HCT116 (cell line): ENCODE measurements around the gene CDKN2A. TPM values are rescaled to one million over a fixed set of nuclear protein-coding genes. Genes with fewer than 3 reads are reported as not detected.

Experiments
- ATAC-seq: fragments of 200-7000 bp; cut with Tn5 transposase; 2 replicates; pipeline ENCODE4 v1.9.1; 2020; ENCODE audit warnings: mild to moderate bottlenecking, moderate library complexity
- BruUV-seq: library from RNA; stranded (reverse); fragments of 400-500 nt; replicated peaks from 2 replicates; lab custom pipeline; 2021; lab: Mats Ljungman, UMichigan
- CTCF ChIA-PET: fragments of 300-600 bp; sonication (Branson Sonifier 250); formaldehyde crosslinking; loops from one replicate; lab custom pipeline; 2021; ENCODE audit warnings: antibody characterized with exemption; lab: Charles Lee
- POLR2A ChIA-PET: fragments of 300-600, 350-600 bp; sonication (Branson Sonifier 250); formaldehyde crosslinking; loops from one replicate; lab custom pipeline; 2021; ENCODE audit warnings: antibody characterized with exemption; lab: Charles Lee
- RAD21 ChIA-PET, 2 experiments: fragments of 300-600 bp; sonication (Branson Sonifier 250); formaldehyde crosslinking; loops; one replicate each; lab custom pipeline; 2023; ENCODE audit warnings: low total read pairs in 2 of 2; ENCODE audit not compliant: uncharacterized antibody in 2 of 2, unreplicated experiment in 2 of 2, low non-redundant PET in 1 of 2; lab: Charles Lee
- DNase-seq: peaks from one replicate; pipeline ENCODE4 v3.0.0-alpha.2; 2010; ENCODE audit warnings: low read depth, low spot score
- H2AFZ ChIP-seq: fragments of 200-600 bp; shearing (Covaris generic), sonication (generic); 2 replicates; pipeline ENCODE4 v1.6.1; 2017; ENCODE audit warnings: low read depth, mixed run types, mixed read lengths, antibody characterized with exemption, low read length; ENCODE audit not compliant: poor library complexity, severe bottlenecking
- H3K27ac ChIP-seq: 2 replicates; pipeline ENCODE4 v1.5.1; 2012; ENCODE audit warnings: low read depth, low read length
- H3K27me3 ChIP-seq: fragments of 200-600 bp; sonication (generic); 2 replicates; pipeline ENCODE4 v1.6.1; 2016; ENCODE audit warnings: mixed run types, low read length, mixed read lengths; ENCODE audit not compliant: insufficient read depth
- H3K36me3 ChIP-seq, 2 experiments: fragments of 200-500 bp in 1 of 2; fragments of 200-600 bp in 1 of 2; sonication (Bioruptor generic) in 1 of 2; sonication (generic) in 1 of 2; 2 replicates each; pipeline versions ENCODE4 v1.5.1 to v1.6.1; 2014 to 2016; ENCODE audit warnings: low read length in 2 of 2, inconsistent platforms in 1 of 2, mixed read lengths in 1 of 2, mixed run types in 1 of 2; ENCODE audit not compliant: insufficient read depth in 2 of 2, control insufficient read depth in 1 of 2
- H3K4me1 ChIP-seq, 2 experiments: fragments of 200-600 bp in 1 of 2; sonication (generic) in 1 of 2; 2 replicates each; pipeline versions ENCODE4 v1.5.1 to v1.6.1; 2012 to 2017; ENCODE audit warnings: low read length in 2 of 2, inconsistent platforms in 1 of 2, mild to moderate bottlenecking in 1 of 2, mixed read lengths in 1 of 2, mixed run types in 1 of 2, moderate library complexity in 1 of 2; ENCODE audit not compliant: insufficient read depth in 2 of 2, control insufficient read depth in 1 of 2
- H3K4me2 ChIP-seq: fragments of 200-600 bp; sonication (generic); 2 replicates; pipeline ENCODE4 v1.6.1; 2017; ENCODE audit warnings: mixed run types, low read length, mixed read lengths
- H3K4me3 ChIP-seq, 2 experiments: fragments of 200-600 bp in 1 of 2; sonication (generic) in 1 of 2; replicated peaks in 1 of 2; 2 replicates each; pipeline ENCODE4 v1.5.1; 2011 to 2016; ENCODE audit warnings: low read length in 2 of 2, control low read depth in 1 of 2, low read depth in 1 of 2, mild to moderate bottlenecking in 1 of 2, mixed read lengths in 1 of 2, mixed run types in 1 of 2
- H3K79me2 ChIP-seq: fragments of 200-600 bp; sonication (generic); 2 replicates; pipeline ENCODE4 v1.6.1; 2017; ENCODE audit warnings: mild to moderate bottlenecking, mixed run types, low read length, moderate library complexity, mixed read lengths; ENCODE audit not compliant: insufficient read depth
- H3K9ac ChIP-seq: fragments of 200-600 bp; sonication (generic); 2 replicates; pipeline ENCODE4 v1.6.1; 2016; ENCODE audit warnings: low read length, mixed read lengths
- H3K9me2 ChIP-seq: fragments of 200-600 bp; sonication (generic), shearing (Covaris generic); 2 replicates; pipeline ENCODE4 v1.6.1; 2017; ENCODE audit warnings: mixed run types, mild to moderate bottlenecking, moderate library complexity; ENCODE audit not compliant: insufficient read depth
- H3K9me3 ChIP-seq, 2 experiments: fragments of 200-500 bp in 1 of 2; fragments of 200-600 bp in 1 of 2; sonication (Bioruptor generic) in 1 of 2; sonication (generic) in 1 of 2; 2 replicates each; pipeline ENCODE4 v1.6.1; 2014 to 2017; ENCODE audit warnings: low read length in 2 of 2, mixed read lengths in 2 of 2, inconsistent platforms in 1 of 2, low read depth in 1 of 2, mild to moderate bottlenecking in 1 of 2, mixed run types in 1 of 2, moderate library complexity in 1 of 2; ENCODE audit not compliant: control insufficient read depth in 1 of 2, insufficient read depth in 1 of 2
- H4K20me1 ChIP-seq: fragments of 200-600 bp; sonication (generic), shearing (Covaris generic); 2 replicates; pipeline ENCODE4 v1.6.1; 2017; ENCODE audit warnings: mixed run types, mild to moderate bottlenecking, moderate library complexity; ENCODE audit not compliant: insufficient read depth
- ATF3 ChIP-seq: IDR thresholded peaks from 2 replicates; pipeline ENCODE4 v1.6.1; 2012
- CBX3 ChIP-seq: IDR thresholded peaks from 2 replicates; pipeline ENCODE4 v1.6.1; 2012; ENCODE audit warnings: low read depth
- CEBPB ChIP-seq: IDR thresholded peaks from 2 replicates; pipeline ENCODE4 v1.6.1; 2012; ENCODE audit warnings: low read depth
- CTCF ChIP-seq, 3 experiments: fragments of 200-600 bp in 1 of 3; sonication (generic) in 1 of 3; IDR thresholded peaks in 2 of 3; conservative IDR thresholded peaks in 1 of 3; 2 replicates each; pipeline ENCODE4 v1.5.1; 2012 to 2017; ENCODE audit warnings: low read depth in 2 of 3, low read length in 2 of 3, antibody characterized with exemption in 1 of 3, borderline replicate concordance in 1 of 3, control low read depth in 1 of 3, mild to moderate bottlenecking in 1 of 3, mixed read lengths in 1 of 3, mixed run types in 1 of 3, moderate library complexity in 1 of 3; ENCODE audit not compliant: insufficient read depth in 1 of 3
- EGR1 ChIP-seq: IDR thresholded peaks from 2 replicates; pipeline ENCODE4 v1.6.1; 2012; ENCODE audit warnings: low read depth
- FOSL1 ChIP-seq: IDR thresholded peaks from 2 replicates; pipeline ENCODE4 v1.6.1; 2012; ENCODE audit warnings: low read depth
- JUND ChIP-seq: IDR thresholded peaks from 2 replicates; pipeline ENCODE4 v1.6.1; 2012
- POLR2A ChIP-seq: IDR thresholded peaks from 2 replicates; pipeline ENCODE4 v1.7.0; 2011; ENCODE audit warnings: borderline replicate concordance; ENCODE audit not compliant: insufficient read depth, insufficient read length; ENCODE audit errors: extremely low read depth
- POLR2AphosphoS5 ChIP-seq: IDR thresholded peaks from 2 replicates; pipeline ENCODE4 v1.6.1; 2011; ENCODE audit warnings: mild to moderate bottlenecking, low read depth, low read length, moderate library complexity
- SIN3A ChIP-seq: IDR thresholded peaks from 2 replicates; pipeline ENCODE4 v1.6.1; 2012; ENCODE audit warnings: low read depth
- SP1 ChIP-seq: IDR thresholded peaks from 2 replicates; pipeline ENCODE4 v1.6.1; 2012; ENCODE audit warnings: low read depth
- TCF7L2 ChIP-seq: IDR thresholded peaks from 2 replicates; pipeline ENCODE4 v1.7.0; 2011; ENCODE audit warnings: borderline replicate concordance, inconsistent platforms; ENCODE audit not compliant: insufficient read depth, insufficient read length; ENCODE audit errors: extremely low read depth
- YY1 ChIP-seq: IDR thresholded peaks from 2 replicates; pipeline ENCODE4 v1.6.1; 2011; ENCODE audit warnings: low read length, low read depth, moderate library complexity, mild to moderate bottlenecking; ENCODE audit not compliant: insufficient replicate concordance; ENCODE audit errors: extremely low read depth
- ZBTB33 ChIP-seq: IDR thresholded peaks from 2 replicates; pipeline ENCODE4 v1.6.1; 2011; ENCODE audit warnings: mild to moderate bottlenecking, low read length, moderate library complexity; ENCODE audit not compliant: insufficient replicate concordance; ENCODE audit errors: extremely low read depth
- intact Hi-C: fragments of 100-400 bp; cut with micrococcal nuclease; formaldehyde crosslinking; loops from 2 replicates; pipeline ENCODE4 v1.10.0; 2022
- total RNA-seq: library from RNA; stranded (reverse); gene quantifications from one replicate; pipeline ENCODE4 v1.2.1, GENCODE V29; 2021; ENCODE audit not compliant: unreplicated experiment

Gene CDKN2A
- total RNA-seq, 1 experiment from 2014 or later, result 89.7 TPM

GRCh38 chr9:22035591-22036011 lies 41.4 kb upstream of the CDKN2A start (continued):
- TF ChIP-seq CTCF (IDR thresholded peaks at IDR 0.05 in 2 of 3, conservative IDR thresholded peaks at IDR 0.05 in 1 of 3; ENCODE audit: borderline replicate concordance in 1 of 3, insufficient read depth in 1 of 3, low read depth in 2 of 3, low read length in 2 of 3) (no peak), TCF7L2 (no peak)

GRCh38 chr9:22033012-22033630 lies 38.9 kb upstream of the CDKN2A start:
- H3K4me1 ChIP-seq, result peaks cover 7 to 12% of the 10 kb centered on the region in 2 experiments; a peak in 3 of 4 replicates
- ATAC-seq, result no peak
- no peak overlapping the region for H3K9ac ChIP-seq
- ChIA-PET CTCF (no interaction called here), POLR2A (no interaction called here), RAD21 (no interaction called here)
- no peak overlapping the region for H3K4me2 ChIP-seq
- no peak overlapping the region for H3K4me3 ChIP-seq
- no peaks in the 10 kb centered on the region for H3K36me3 ChIP-seq
- intact Hi-C loops, result no loop called here
- no peaks in the 10 kb centered on the region for H3K27me3 ChIP-seq
- H3K79me2 ChIP-seq, result no peaks in the 10 kb centered on the region
- no peak overlapping the region for H3K27ac ChIP-seq
- H3K9me3 ChIP-seq, result no peaks in the 10 kb centered on the region
- no peaks in the 10 kb centered on the region for H4K20me1 ChIP-seq
- DNase-seq, result no peak
- no peak overlapping the region for H2AFZ ChIP-seq
- no TSS peak for BruUV-seq
- H3K9me2 ChIP-seq, result no peaks in the 10 kb centered on the region
- TF ChIP-seq JUND, result no peak
- TF ChIP-seq CEBPB, result no peak
- TF ChIP-seq EGR1, result no peak
- no peak for TF ChIP-seq FOSL1
- TF ChIP-seq POLR2A, result no peak
- TF ChIP-seq YY1, result no peak
- no peak for TF ChIP-seq CTCF (IDR thresholded peaks at IDR 0.05 in 2 of 3, conservative IDR thresholded peaks at IDR 0.05 in 1 of 3; ENCODE audit: borderline replicate concordance in 1 of 3, insufficient read depth in 1 of 3, low read depth in 2 of 3, low read length in 2 of 3)
- TF ChIP-seq SP1, result no peak
- no peak for TF ChIP-seq CBX3
- TF ChIP-seq SIN3A, result no peak
- no peak for TF ChIP-seq ZBTB33
- no peak for TF ChIP-seq POLR2AphosphoS5
- TF ChIP-seq ATF3, result no peak
